Small intestine (tissue), 7 donors: ENCODE results near the gene LRRC55. TPM values are rescaled to one million over a fixed set of nuclear protein-coding genes. Genes with fewer than 3 reads are reported as not detected.

ENCODE experiments used
- DNase-seq, 2 donors: peaks; one replicate each; pipeline versions ENCODE4 v3.0.0 to v3.0.0-alpha.2; 2013
- FAIRE-seq: peaks from 2 replicates; lab custom pipeline; 2012; peaks lifted over from hg19 to GRCh38; lab: Jason Lieb, UNC
- H3K27ac ChIP-seq, 3 donors: one replicate each; pipeline ENCODE4 v1.5.1; 2013; ENCODE audit warnings: low read length in 2 of 3, mild to moderate bottlenecking in 2 of 3, control low read depth in 1 of 3, inconsistent platforms in 1 of 3, low read depth in 1 of 3, moderate library complexity in 1 of 3
- H3K27me3 ChIP-seq, 3 donors: one replicate each; pipeline ENCODE4 v1.6.1; 2013; ENCODE audit warnings: low read length in 3 of 3, inconsistent platforms in 1 of 3; ENCODE audit not compliant: control insufficient read depth in 3 of 3, insufficient read depth in 3 of 3
- H3K36me3 ChIP-seq, 3 donors: one replicate each; pipeline ENCODE4 v1.6.1; 2013; ENCODE audit warnings: low read length in 3 of 3, inconsistent platforms in 1 of 3, low read depth in 1 of 3, mild to moderate bottlenecking in 1 of 3, moderate library complexity in 1 of 3; ENCODE audit not compliant: control insufficient read depth in 3 of 3, insufficient read depth in 2 of 3
- H3K4me1 ChIP-seq, 3 donors: one replicate each; pipeline ENCODE4 v1.6.1; 2013; ENCODE audit warnings: low read length in 2 of 3, inconsistent platforms in 1 of 3, low read depth in 1 of 3, mild to moderate bottlenecking in 1 of 3, moderate library complexity in 1 of 3; ENCODE audit not compliant: control insufficient read depth in 3 of 3, insufficient read depth in 2 of 3
- H3K4me3 ChIP-seq, 3 donors: one replicate each; pipeline ENCODE4 v1.5.1; 2013; ENCODE audit warnings: low read length in 3 of 3, control low read depth in 1 of 3, inconsistent platforms in 1 of 3, low read depth in 1 of 3, mild to moderate bottlenecking in 1 of 3, moderate library complexity in 1 of 3
- H3K9me3 ChIP-seq, 2 donors: one replicate each; pipeline ENCODE4 v1.6.1; 2013; ENCODE audit warnings: low read depth in 1 of 2, low read length in 1 of 2; ENCODE audit not compliant: control insufficient read depth in 2 of 2, insufficient read depth in 1 of 2
- WGBS, 3 donors: extraction: QIAGEN DNeasy Blood & Tissue Kit; methylation state at CpG; one replicate each; pipeline ENCODE4 v1.1.7; 2013; 5-methylcytosine and 5-hydroxymethylcytosine counted together
- polyA plus RNA-seq, 4 donors: library from polyadenylated mRNA; stranded (reverse) in 3 of 4; unstranded in 1 of 4; fragments of 200-250 nt in 3 of 4; fragments of 120-200 nt in 1 of 4; gene quantifications; one replicate each; pipeline versions ENCODE4 v1.2.1 to v1.2.3, GENCODE V29; 2013
- donor health status: healthy with polysubstance abuse.
- donor health status: control.
- donor health status: control.
- donor health status: Bipolar disorder and iron deficiency.
- donor health status: healthy.

Gene LRRC55
- polyA plus RNA-seq, 4 donors, result 0.44 to 1.6 TPM; not detected in 2

DNA sequence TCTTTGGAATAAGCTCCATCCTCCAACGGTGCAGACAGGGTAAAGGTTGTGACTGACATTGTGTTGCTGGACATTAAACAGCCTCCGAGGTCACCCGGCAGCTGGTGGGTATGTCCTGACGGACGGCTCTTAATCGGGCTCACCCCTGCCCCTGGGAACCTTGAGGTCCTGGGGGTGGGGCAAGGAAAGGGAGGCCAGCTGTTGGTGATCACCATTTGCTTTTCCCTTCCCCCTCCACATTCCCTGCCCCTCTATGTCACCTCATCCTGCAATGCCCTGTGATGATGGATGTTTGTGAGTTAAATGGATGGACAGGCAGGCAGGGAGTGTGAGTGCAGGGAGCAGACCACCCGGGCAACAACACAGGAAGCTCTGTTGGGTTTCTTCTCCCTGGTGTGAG, 29.0 kb downstream of the LRRC55 start:
- Histone ChIP-seq H3K9me3 (no peaks in the 10 kb centered on the region), H3K4me1 (peaks cover 0 to 3% (median 0%) of the 10 kb centered on the region in 3 donors), H3K36me3 (no peaks in the 10 kb centered on the region), H3K27ac (no peak overlapping the region), H3K4me3 (no peak overlapping the region), H3K27me3 (peaks cover 0 to 4% (median 0%) of the 10 kb centered on the region in 3 donors)
- DNase-seq, result no peak
- no peak for FAIRE-seq
- WGBS, 3 donors, result 40 to 49% (median 45%) methylated on average over 7 of the region's 7 CpGs

DNA sequence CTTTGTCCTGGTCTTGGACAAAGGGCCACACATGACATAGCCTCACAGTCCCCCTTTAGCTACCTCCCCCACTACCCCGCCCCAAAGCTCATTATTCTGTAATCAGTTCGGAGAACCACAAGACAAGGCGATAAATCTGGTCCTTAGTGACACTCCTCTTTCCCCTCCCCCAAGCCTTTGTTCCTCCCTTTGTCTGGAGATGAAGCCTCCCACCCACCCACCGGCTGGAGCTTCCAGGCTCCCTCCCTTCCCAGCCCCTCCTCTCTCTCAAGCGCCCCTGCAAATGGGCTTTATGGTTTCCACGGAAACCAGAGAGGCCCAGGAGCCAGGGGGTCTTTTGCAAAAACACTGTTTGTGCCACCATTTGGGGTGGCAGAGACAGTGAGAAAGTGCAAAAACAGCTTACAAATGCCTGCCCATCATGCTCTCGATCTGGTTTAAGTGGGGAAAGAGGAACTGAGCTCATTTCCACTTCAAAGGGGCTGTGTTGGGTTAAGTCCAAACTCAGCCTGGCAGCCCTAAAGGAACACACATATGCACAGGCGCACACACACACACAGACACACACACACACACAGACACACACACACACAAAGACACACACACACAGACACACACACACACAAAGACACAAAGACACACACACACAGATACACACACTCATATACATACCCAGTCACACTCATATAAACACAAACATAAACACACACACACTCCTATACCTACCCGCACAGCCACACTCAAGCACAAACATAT, 31.8 kb downstream of the LRRC55 start:
- no peak overlapping the region for H3K4me3 ChIP-seq
- no peaks in the 10 kb centered on the region for H3K9me3 ChIP-seq
- peaks cover 0 to 4% (median 0%) of the 10 kb centered on the region in 3 donors for H3K27me3 ChIP-seq
- 26 to 29% (median 29%) methylated on average over 9 of the region's 9 CpGs for WGBS, 3 donors
- peak overlapping the region in 2 of 3 donors; percentile 63 to 66 for H3K27ac ChIP-seq
- H3K36me3 ChIP-seq, result no peaks in the 10 kb centered on the region
- no peak for FAIRE-seq
- DNase-seq, result peak in 1 of 2 donors; percentile 19
- H3K4me1 ChIP-seq, result peaks cover 0 to 3% (median 0%) of the 10 kb centered on the region in 3 donors

DNA sequence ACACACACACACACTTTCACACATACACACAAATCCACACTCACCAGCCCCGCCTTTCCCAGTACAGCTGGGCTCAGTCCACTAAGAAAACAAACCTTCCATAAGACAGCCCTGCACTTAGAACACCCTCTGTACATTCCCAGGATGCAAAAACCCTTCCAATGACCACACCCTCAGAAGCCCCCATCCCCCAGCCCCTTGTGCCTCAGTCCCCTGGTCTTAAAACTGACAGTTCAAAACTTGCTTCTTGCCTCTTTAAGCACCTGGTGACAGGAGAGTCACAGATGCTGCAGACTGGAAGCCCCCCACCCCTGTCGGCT, 32.3 kb downstream of the LRRC55 start:
- peaks cover 0 to 3% (median 0%) of the 10 kb centered on the region in 3 donors for H3K4me1 ChIP-seq
- no peaks in the 10 kb centered on the region for H3K36me3 ChIP-seq
- 30 to 48% (median 32%) methylated on average over 2 of the region's 2 CpGs for WGBS, 3 donors
- no peaks in the 10 kb centered on the region for H3K9me3 ChIP-seq
- FAIRE-seq (no peak), DNase-seq (peak in 1 of 2 donors; percentile 11)
- H3K27me3 ChIP-seq, result peaks cover 0 to 4% (median 0%) of the 10 kb centered on the region in 3 donors
- H3K4me3 ChIP-seq, result no peak overlapping the region
- H3K27ac ChIP-seq, result peak overlapping the region in 2 of 3 donors; percentile 63 to 66

DNA sequence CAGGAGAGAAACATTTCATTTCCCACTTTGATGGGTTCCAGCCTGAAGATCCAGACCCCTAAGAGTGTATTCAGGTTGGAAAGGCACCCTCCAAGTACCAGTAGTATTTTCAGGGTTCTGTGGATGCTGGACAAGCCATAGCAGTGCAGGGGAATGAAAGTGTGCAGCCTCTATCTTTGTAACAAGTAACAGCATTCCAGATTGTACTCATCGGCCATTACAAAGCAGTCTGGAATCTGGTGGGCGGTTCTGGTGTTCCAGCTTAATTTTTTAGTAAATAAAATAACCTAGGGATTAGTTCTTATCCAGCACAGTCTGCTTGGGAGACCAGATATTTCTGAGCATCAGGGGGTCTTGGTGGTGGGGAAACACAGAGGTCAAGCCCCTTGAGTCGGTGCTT, 32.7 kb downstream of the LRRC55 start:
- no peak for DNase-seq

DNA sequence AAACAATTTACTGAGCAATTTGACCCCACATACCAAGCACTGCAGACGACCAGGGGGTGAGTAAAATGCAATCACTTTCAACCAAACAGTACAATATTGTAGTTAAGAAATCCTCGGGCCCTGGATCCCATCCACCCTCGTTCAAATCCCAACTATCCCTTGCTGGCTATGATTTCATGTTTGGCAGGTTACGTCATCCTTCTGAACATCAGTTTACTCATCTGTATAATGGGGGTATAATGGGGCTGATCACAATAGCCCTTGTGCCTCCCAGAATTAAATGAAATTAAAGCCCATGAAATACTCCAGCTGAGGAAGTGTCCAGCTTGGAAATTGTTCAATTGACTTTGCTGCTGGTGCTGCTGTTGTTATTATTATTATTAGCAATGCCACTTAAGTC, 34.7 kb downstream of the LRRC55 start:
- FAIRE-seq, result no peak

More for the DNA sequence above, 32.7 kb downstream of the LRRC55 start:
- peak overlapping the region in 1 of 3 donors; percentile 63 for H3K27ac ChIP-seq
- peaks cover 0 to 4% (median 0%) of the 10 kb centered on the region in 3 donors for H3K27me3 ChIP-seq
- 39 to 45% (median 41%) methylated on average over 3 of the region's 3 CpGs for WGBS, 3 donors
- H3K4me1 ChIP-seq, result peaks cover 0 to 3% (median 0%) of the 10 kb centered on the region in 3 donors
- no peaks in the 10 kb centered on the region for H3K9me3 ChIP-seq
- H3K36me3 ChIP-seq, result no peaks in the 10 kb centered on the region
- H3K4me3 ChIP-seq, result no peak overlapping the region
- FAIRE-seq, result no peak

DNA sequence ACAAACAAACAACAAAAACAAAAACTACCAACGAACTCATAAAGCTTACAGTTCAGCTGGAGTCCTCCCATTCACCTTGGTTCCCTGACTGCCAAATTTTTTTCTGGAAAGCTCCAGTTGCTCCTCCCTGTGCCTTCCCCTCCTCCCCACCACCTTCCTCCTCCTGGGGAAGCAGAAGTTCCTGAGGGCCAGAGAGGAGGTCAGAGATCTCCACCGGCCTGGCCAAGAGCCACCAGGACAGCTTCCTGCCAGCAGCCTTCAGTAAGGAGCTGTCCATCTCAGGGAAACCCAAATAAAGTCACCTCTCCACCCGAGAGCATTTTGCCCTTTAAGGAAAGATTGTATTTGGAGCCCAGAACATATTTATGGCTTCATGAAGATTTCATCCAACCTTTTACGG, 35.3 kb downstream of the LRRC55 start:
- Histone ChIP-seq H3K27ac (no peak overlapping the region), H3K36me3 (no peaks in the 10 kb centered on the region), H3K4me3 (no peak overlapping the region), H3K4me1 (peaks cover 0 to 3% (median 0%) of the 10 kb centered on the region in 3 donors), H3K9me3 (no peaks in the 10 kb centered on the region), H3K27me3 (peaks cover 0 to 4% (median 0%) of the 10 kb centered on the region in 3 donors)
- no peak for DNase-seq
- WGBS, 3 donors, result 38 to 47% (median 39%) methylated on average over 4 of the region's 4 CpGs
- no peak for FAIRE-seq

More for the DNA sequence above, 34.7 kb downstream of the LRRC55 start:
- no peak for DNase-seq
- Histone ChIP-seq H3K4me1 (peaks cover 0 to 3% (median 0%) of the 10 kb centered on the region in 3 donors), H3K4me3 (no peak overlapping the region), H3K9me3 (no peaks in the 10 kb centered on the region), H3K36me3 (no peaks in the 10 kb centered on the region), H3K27ac (no peak overlapping the region), H3K27me3 (peaks cover 0 to 4% (median 0%) of the 10 kb centered on the region in 3 donors)
- 57 to 60% (median 59%) methylated on average over 4 of the region's 4 CpGs for WGBS, 3 donors

DNA sequence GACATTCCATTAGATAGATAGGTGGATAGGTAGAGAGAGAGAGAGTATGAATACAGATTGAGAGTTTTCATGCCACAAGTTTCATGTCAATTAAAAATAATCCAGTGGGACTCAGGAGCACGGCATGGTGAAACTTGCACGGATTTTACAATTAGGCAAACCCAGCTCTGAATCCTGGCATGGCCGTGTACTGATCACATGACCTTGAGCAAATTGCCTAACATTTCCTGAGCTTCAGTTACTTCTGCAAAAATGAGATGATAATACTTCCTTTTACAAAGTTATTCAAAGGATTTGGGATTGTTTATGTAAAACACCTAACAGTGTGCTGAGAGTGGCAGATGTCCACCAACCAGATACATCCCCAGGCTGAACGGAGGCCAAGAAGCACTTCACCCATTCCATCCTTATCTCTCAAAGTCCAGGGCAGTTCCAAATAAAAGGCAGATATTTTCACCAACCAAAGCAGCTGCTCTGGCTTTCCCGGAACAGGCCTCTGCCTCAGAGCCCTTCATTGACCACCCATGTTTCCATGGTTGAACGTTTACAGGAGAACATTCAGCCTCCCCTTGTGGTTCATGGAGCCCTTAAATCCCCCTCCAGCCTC, 37.4 kb downstream of the LRRC55 start:
- Histone ChIP-seq H3K4me1 (peaks cover 0 to 2% (median 0%) of the 10 kb centered on the region in 3 donors), H3K27me3 (peaks cover 0 to 3% (median 0%) of the 10 kb centered on the region in 3 donors), H3K9me3 (no peaks in the 10 kb centered on the region), H3K27ac (peak overlapping the region in 1 of 3 donors; percentile 6), H3K36me3 (no peaks in the 10 kb centered on the region), H3K4me3 (no peak overlapping the region)
- no peak for DNase-seq
- FAIRE-seq, result no peak
- 38 to 47% (median 44%) methylated on average over 6 of the region's 6 CpGs for WGBS, 3 donors

DNA sequence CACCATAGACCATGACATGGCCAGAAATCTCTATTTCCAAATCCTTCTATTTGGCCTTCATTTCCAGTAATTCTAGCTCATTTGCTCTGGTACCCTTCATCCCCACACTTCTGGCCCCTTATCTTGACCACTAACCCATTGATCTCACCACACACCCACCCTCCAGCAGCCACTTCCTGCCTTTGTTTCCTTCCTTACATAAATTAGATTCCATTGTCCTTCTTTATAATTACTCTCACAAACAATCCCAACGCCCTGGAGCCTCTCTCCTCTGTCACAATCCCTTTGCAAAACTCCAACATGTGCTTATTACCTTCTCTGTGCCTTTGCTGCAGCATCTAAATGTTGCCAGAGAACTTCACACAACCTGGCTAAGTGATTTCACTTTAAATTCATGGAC, 40.5 kb downstream of the LRRC55 start:
- no peaks in the 10 kb centered on the region for H3K4me1 ChIP-seq
- FAIRE-seq (no peak), DNase-seq (no peak)
- no peaks in the 10 kb centered on the region for H3K36me3 ChIP-seq
- no peak overlapping the region for H3K4me3 ChIP-seq
- H3K27me3 ChIP-seq, result peaks cover 0 to 3% (median 0%) of the 10 kb centered on the region in 3 donors
- no peaks in the 10 kb centered on the region for H3K9me3 ChIP-seq
- WGBS, 3 donors, result 9 to 22% (median 20%) methylated on average over 1 of the region's 1 CpG
- H3K27ac ChIP-seq, result no peak overlapping the region
